Epithelial cell of proximal tubule (primary cell): ENCODE measurements around the gene EIPR1. TPM values are rescaled to one million over a fixed set of nuclear protein-coding genes. Genes with fewer than 3 reads are reported as not detected.

Experiments used
- DNase-seq: peaks from one replicate; pipeline ENCODE4 v3.0.0-alpha.2; 2011; ENCODE audit warnings: low read depth
- H3K4me3 ChIP-seq: 2 replicates; pipeline ENCODE4 v1.5.1; 2011; ENCODE audit warnings: low read depth, mild to moderate bottlenecking, low read length
- total RNA-seq: library from RNA; depleted of rRNA; stranded (reverse); fragments of >200 nt; gene quantifications from 2 replicates; pipeline ENCODE4 v1.2.3, GENCODE V29; 2015
- TF ChIP-seq, protein P1 (sequence below): conservative IDR thresholded peaks from 2 replicates; pipeline ENCODE4 v1.5.1; 2012; ENCODE audit warnings: low read depth, mild to moderate bottlenecking, low read length

EIPR1 gene
- total RNA-seq, 1 donor from 2014 or later = 43.9 TPM

- DNase-seq = no peak
- TF ChIP-seq, protein P1, sequence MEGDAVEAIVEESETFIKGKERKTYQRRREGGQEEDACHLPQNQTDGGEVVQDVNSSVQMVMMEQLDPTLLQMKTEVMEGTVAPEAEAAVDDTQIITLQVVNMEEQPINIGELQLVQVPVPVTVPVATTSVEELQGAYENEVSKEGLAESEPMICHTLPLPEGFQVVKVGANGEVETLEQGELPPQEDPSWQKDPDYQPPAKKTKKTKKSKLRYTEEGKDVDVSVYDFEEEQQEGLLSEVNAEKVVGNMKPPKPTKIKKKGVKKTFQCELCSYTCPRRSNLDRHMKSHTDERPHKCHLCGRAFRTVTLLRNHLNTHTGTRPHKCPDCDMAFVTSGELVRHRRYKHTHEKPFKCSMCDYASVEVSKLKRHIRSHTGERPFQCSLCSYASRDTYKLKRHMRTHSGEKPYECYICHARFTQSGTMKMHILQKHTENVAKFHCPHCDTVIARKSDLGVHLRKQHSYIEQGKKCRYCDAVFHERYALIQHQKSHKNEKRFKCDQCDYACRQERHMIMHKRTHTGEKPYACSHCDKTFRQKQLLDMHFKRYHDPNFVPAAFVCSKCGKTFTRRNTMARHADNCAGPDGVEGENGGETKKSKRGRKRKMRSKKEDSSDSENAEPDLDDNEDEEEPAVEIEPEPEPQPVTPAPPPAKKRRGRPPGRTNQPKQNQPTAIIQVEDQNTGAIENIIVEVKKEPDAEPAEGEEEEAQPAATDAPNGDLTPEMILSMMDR = no peak
- no peak overlapping the region for H3K4me3 ChIP-seq
Measured at GRCh38 chr2:3223080-3223923, 154.3 kb downstream of the EIPR1 start.

GRCh38 chr2:3222636-3223035 is 155.0 kb downstream of the EIPR1 start:
- DNase-seq = no peak
- H3K4me3 ChIP-seq = no peak overlapping the region
- TF ChIP-seq, protein P1 = no peak

GRCh38 chr2:3219536-3219935 is 158.1 kb downstream of the EIPR1 start:
- TF ChIP-seq, protein P1 = no peak
- no peak for DNase-seq
- no peak overlapping the region for H3K4me3 ChIP-seq

GRCh38 chr2:3217646-3218045 is 160.0 kb downstream of the EIPR1 start:
- no peak overlapping the region for H3K4me3 ChIP-seq
- TF ChIP-seq, protein P1 = no peak
- DNase-seq = no peak

- TF ChIP-seq, protein P1 = no peak
- no peak overlapping the region for H3K4me3 ChIP-seq
- DNase-seq = no peak
Measured at GRCh38 chr2:3216841-3217495, 160.7 kb downstream of the EIPR1 start.

- no peak for DNase-seq
- TF ChIP-seq, protein P1 = no peak
- H3K4me3 ChIP-seq = no peak overlapping the region
Measured at GRCh38 chr2:3214806-3215404, 162.7 kb downstream of the EIPR1 start.
